BE2C (cell line): ENCODE measurements around the gene CC2D1A.

Experiments
- DNase-seq: peaks from one replicate; pipeline ENCODE4 v3.0.0-alpha.2; 2020
- H3K27me3 ChIP-seq: fragments of 250-450 bp; sonication (Bioruptor Pico); 2 replicates; pipeline ENCODE4 v1.5.1; 2020; ENCODE audit warnings: mild to moderate bottlenecking
- H3K36me3 ChIP-seq: fragments of 250-450 bp; sonication (Bioruptor Pico); 2 replicates; pipeline ENCODE4 v1.5.1; 2020; ENCODE audit warnings: mild to moderate bottlenecking
- H3K4me1 ChIP-seq: fragments of 250-450 bp; sonication (Bioruptor Pico); 2 replicates; pipeline ENCODE4 v1.5.1; 2020
- H3K4me3 ChIP-seq: 2 replicates; pipeline ENCODE4 v1.5.1; 2011; ENCODE audit warnings: low read depth, low read length
- H3K9me3 ChIP-seq: fragments of 250-450 bp; sonication (Bioruptor Pico); 2 replicates; pipeline ENCODE4 v1.5.1; 2020
- CTCF ChIP-seq: IDR thresholded peaks from 2 replicates; pipeline ENCODE4 v1.5.1; 2012; ENCODE audit warnings: mild to moderate bottlenecking, low read depth, low read length

CC2D1A gene

GRCh38 chr19:13906521-13906904 lies 512 bp downstream of the CC2D1A start:
- no peaks in the 10 kb centered on the region for H3K27me3 ChIP-seq
- no peak for TF ChIP-seq CTCF
- H3K9me3 ChIP-seq = no peaks in the 10 kb centered on the region
- no peak for DNase-seq
- peak overlapping the region; percentile 69 for H3K4me3 ChIP-seq
- no peaks in the 10 kb centered on the region for H3K4me1 ChIP-seq
- H3K36me3 ChIP-seq = no peaks in the 10 kb centered on the region

GRCh38 chr19:13906910-13907309 lies 909 bp downstream of the CC2D1A start:
- H3K4me3 ChIP-seq = peak overlapping the region; percentile 69
- no peaks in the 10 kb centered on the region for H3K36me3 ChIP-seq
- no peak for TF ChIP-seq CTCF

GRCh38 chr19:13908674-13909073 lies 2.7 kb downstream of the CC2D1A start:
- peaks cover 9% of the 10 kb centered on the region for H3K36me3 ChIP-seq
- no peak for DNase-seq
- no peak overlapping the region for H3K4me3 ChIP-seq
- no peak for TF ChIP-seq CTCF
- no peaks in the 10 kb centered on the region for H3K27me3 ChIP-seq
- no peaks in the 10 kb centered on the region for H3K4me1 ChIP-seq
- no peaks in the 10 kb centered on the region for H3K9me3 ChIP-seq

More at GRCh38 chr19:13906910-13907309, 909 bp downstream of the CC2D1A start:
- H3K27me3 ChIP-seq = no peaks in the 10 kb centered on the region
- no peaks in the 10 kb centered on the region for H3K4me1 ChIP-seq
- no peak for DNase-seq
- no peaks in the 10 kb centered on the region for H3K9me3 ChIP-seq

GRCh38 chr19:13909430-13909829 lies 3.4 kb downstream of the CC2D1A start:
- Histone ChIP-seq H3K4me1 (no peaks in the 10 kb centered on the region), H3K4me3 (no peak overlapping the region), H3K36me3 (peaks cover 9% of the 10 kb centered on the region), H3K27me3 (no peaks in the 10 kb centered on the region), H3K9me3 (no peaks in the 10 kb centered on the region)
- DNase-seq = no peak
- no peak for TF ChIP-seq CTCF

- Histone ChIP-seq H3K36me3 (peaks cover 16% of the 10 kb centered on the region), H3K9me3 (no peaks in the 10 kb centered on the region), H3K4me3 (no peak overlapping the region), H3K4me1 (no peaks in the 10 kb centered on the region), H3K27me3 (no peaks in the 10 kb centered on the region)
- TF ChIP-seq CTCF = no peak
- DNase-seq = no peak
Observed at GRCh38 chr19:13913352-13913751, 7.4 kb downstream of the CC2D1A start.

GRCh38 chr19:13914777-13915176 lies 8.8 kb downstream of the CC2D1A start:
- DNase-seq = no peak
- peaks cover 16% of the 10 kb centered on the region for H3K36me3 ChIP-seq
- H3K27me3 ChIP-seq = no peaks in the 10 kb centered on the region
- H3K4me1 ChIP-seq = no peaks in the 10 kb centered on the region
- H3K4me3 ChIP-seq = no peak overlapping the region
- H3K9me3 ChIP-seq = no peaks in the 10 kb centered on the region
- TF ChIP-seq CTCF = no peak
